Stimulated activated CD8-positive, alpha-beta memory T cell treated with anti-CD3 and anti-CD28 coated beads, Interleukin-4, amount 100 ng/mL, for 4 hours (primary cell): ENCODE data around the gene GNL2.

ENCODE experiments used
- DNase-seq, 2 donors: peaks; one replicate each; pipeline ENCODE4 v3.0.0-alpha.2; 2020; ENCODE audit warnings: low read depth in 2 of 2, low spot score in 1 of 2

The GNL2 gene

GRCh38 chr1:37517569-37517968 lies 78.2 kb downstream of the GNL2 start:
- no peak for DNase-seq
